ENCODE measurements around the gene NKD1. TPM values are rescaled to one million over a fixed set of nuclear protein-coding genes. Genes with fewer than 3 reads are reported as not detected.

The NKD1 gene
- total RNA-seq, result 0.12 and 0.49 TPM in 2 replicates

DNA sequence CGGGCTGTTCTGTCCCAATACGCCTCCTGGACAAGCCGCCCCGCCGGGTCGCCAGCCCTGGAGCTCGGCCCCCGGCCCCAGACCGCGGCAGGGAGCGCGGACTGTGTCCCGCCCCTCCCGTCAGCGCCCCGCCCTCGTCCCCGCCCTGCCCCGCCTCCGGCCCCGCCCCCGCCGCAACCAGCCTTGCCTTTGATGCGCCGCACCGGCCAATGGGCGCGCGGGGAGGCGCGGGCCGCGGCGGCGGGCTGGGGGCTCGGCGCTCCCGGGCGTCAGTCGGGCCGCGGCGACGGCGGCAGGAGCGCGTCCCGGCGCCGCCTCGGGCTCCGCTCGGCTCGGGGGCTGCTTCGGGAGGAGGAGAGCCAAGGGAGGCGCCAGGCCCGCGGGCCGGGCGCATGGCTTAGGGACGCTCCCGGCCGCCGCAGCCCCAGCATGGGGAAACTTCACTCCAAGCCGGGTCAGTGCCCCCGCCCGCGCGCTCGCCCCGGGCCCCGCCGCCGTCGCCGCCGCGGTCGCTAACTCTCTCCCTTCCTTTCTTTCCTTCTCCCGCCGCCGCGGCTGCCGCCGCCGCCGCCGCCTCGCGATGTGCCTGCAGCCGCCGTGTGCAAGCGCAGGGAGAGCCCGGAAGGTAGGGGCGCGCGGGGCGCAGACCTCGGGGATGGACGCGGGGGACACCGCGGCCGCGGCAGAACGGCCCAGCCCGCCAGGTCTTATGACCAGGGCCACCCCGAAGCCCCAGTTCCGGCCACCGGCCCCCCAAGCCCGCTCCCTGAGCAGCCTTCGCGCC, at the start of gene NKD1:
Gene NKD1, plus strand, starts transcription at position 272 of the 784 bp plus-strand sequence. Its CDS starts 158 bp downstream, at position 430.

DNA sequence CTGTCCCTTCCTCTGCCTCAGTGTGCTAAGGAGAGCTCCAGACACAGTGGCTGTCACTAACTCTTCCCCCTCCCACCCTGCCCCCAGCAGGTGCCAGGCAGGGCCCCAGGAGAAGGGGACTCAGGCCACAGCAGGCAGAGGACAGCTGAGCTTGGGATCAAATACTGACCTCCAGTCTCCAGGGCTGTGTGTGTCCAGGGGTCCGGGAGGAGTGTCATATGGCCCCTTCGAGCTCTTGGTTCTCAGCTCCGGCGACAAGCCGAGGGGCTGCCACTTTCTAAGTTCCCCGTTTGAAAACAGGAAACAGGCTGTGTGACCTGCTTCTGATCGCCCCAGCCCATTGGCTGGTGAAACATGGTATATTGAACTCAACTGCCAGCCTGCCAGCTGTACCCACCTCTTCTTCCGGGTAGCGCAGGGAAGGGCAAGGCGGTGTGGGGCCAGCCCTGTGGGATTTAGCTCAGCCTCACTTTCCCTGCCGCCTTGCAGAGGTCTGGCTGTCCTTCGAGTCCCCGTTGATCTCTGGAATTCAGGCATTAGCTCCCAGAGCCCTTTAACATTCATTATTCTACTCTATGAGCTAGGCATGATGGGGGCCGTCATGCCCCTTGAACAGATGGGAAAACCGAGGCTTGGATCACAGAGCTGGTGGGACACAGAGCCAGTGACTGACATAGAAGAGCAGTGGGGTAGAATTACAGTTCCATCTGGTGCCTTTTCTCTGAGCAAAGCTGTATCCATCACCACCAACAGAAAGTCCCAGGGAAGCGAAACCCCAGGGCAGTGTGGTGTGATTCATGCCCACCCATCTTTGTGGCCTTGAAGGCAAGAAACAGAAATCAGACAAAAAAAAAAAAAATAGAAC, 133.1 kb downstream of the NKD1 start, which contains the start of gene SNX20:
Gene SNX20, minus strand, starts transcription at position 292 of the 865 bp plus-strand sequence. CDS start 3,786 bp downstream, outside the sequence.

GRCh38 chr16:50692999-50693781, 145.0 kb downstream of the NKD1 start, which contains the start of gene NOD2:
NOD2 (plus strand) TSS chr16:50693606; CDS start chr16:50699496, 5,890 bp downstream.

Other genes with a start within 250 kb of the NKD1 start
- 23.7 and 23.8 TPM in 2 replicates for gene BRD7, start 179.4 kb upstream of the NKD1 start, total RNA-seq
- gene SNX20, start 132.9 kb downstream of the NKD1 start, total RNA-seq, result not detected in 2 replicates
- 0.73 and 1.5 TPM in 2 replicates for gene NOD2, start 145.2 kb downstream of the NKD1 start, total RNA-seq
- gene CYLD, start 193.7 kb downstream of the NKD1 start, total RNA-seq, result 67.2 and 71.0 TPM in 2 replicates

All from hair follicle dermal papilla cell (primary cell).